ENCODE results near the gene FMO4.
"Not testable (repeated sequence)": the region's sequence is repeated elsewhere in the genome, so short reads cannot be mapped to it uniquely, and the experiment has no call there.

Gene FMO4

GRCh38 chr1:171334024-171334640 lies 20.1 kb downstream of the FMO4 start:
- no peak for DNase-seq (ENCODE audit: low read depth in 2 of 2)

GRCh38 chr1:171335964-171336363 lies 22.0 kb downstream of the FMO4 start:
- DNase-seq (ENCODE audit: low read depth in 2 of 2) = no peak

- DNase-seq (ENCODE audit: low read depth in 2 of 2) = not testable (repeated sequence)
Measured at GRCh38 chr1:171339345-171339744, 25.4 kb downstream of the FMO4 start.

- DNase-seq (ENCODE audit: low read depth in 2 of 2) = no peak
Measured at GRCh38 chr1:171343727-171344472, 29.9 kb downstream of the FMO4 start.

- no peak for DNase-seq (ENCODE audit: low read depth in 2 of 2)
Measured at GRCh38 chr1:171344473-171344820, 30.5 kb downstream of the FMO4 start.

- DNase-seq (ENCODE audit: low read depth in 2 of 2) = no peak
Measured at GRCh38 chr1:171345536-171345935, 31.6 kb downstream of the FMO4 start.

- DNase-seq (ENCODE audit: low read depth in 2 of 2) = no peak
Measured at GRCh38 chr1:171346881-171347280, 32.9 kb downstream of the FMO4 start.

GRCh38 chr1:171350594-171350993 lies 36.6 kb downstream of the FMO4 start:
- DNase-seq (ENCODE audit: low read depth in 2 of 2) = no peak

GRCh38 chr1:171351961-171352360 lies 38.0 kb downstream of the FMO4 start:
- no peak for DNase-seq (ENCODE audit: low read depth in 2 of 2)

GRCh38 chr1:171352554-171352953 lies 38.6 kb downstream of the FMO4 start:
- no peak for DNase-seq (ENCODE audit: low read depth in 2 of 2)

- DNase-seq (ENCODE audit: low read depth in 2 of 2) = no peak
Measured at GRCh38 chr1:171355727-171356126, 41.7 kb downstream of the FMO4 start.

- DNase-seq (ENCODE audit: low read depth in 2 of 2) = no peak
Measured at GRCh38 chr1:171357179-171357578, 43.2 kb downstream of the FMO4 start.

GRCh38 chr1:171359355-171359648 lies 45.3 kb downstream of the FMO4 start:
- DNase-seq (ENCODE audit: low read depth in 2 of 2) = not testable (repeated sequence)

GRCh38 chr1:171359731-171360527 lies 45.9 kb downstream of the FMO4 start:
- not testable (repeated sequence) for DNase-seq (ENCODE audit: low read depth in 2 of 2)

- no peak for DNase-seq (ENCODE audit: low read depth in 2 of 2)
Measured at GRCh38 chr1:171366085-171366484, 52.1 kb downstream of the FMO4 start.

- no peak for DNase-seq (ENCODE audit: low read depth in 2 of 2)
Measured at GRCh38 chr1:171366816-171367215, 52.8 kb downstream of the FMO4 start.

GRCh38 chr1:171367436-171367835 lies 53.5 kb downstream of the FMO4 start:
- DNase-seq (ENCODE audit: low read depth in 2 of 2) = no peak

GRCh38 chr1:171372418-171373084 lies 58.6 kb downstream of the FMO4 start:
- no peak for DNase-seq (ENCODE audit: low read depth in 2 of 2)

- DNase-seq (ENCODE audit: low read depth in 2 of 2) = not testable (repeated sequence)
Measured at GRCh38 chr1:171373357-171374122, 59.6 kb downstream of the FMO4 start.

- no peak for DNase-seq (ENCODE audit: low read depth in 2 of 2)
Measured at GRCh38 chr1:171379846-171380245, 65.9 kb downstream of the FMO4 start.

- no peak for DNase-seq (ENCODE audit: low read depth in 2 of 2)
Measured at GRCh38 chr1:171381866-171382210, 67.9 kb downstream of the FMO4 start.

- no peak for DNase-seq (ENCODE audit: low read depth in 2 of 2)
Measured at GRCh38 chr1:171384496-171384895, 70.5 kb downstream of the FMO4 start.
